Limb (tissue), 2 donors: Measurements from ENCODE around the gene DCAF5.
A peak's percentile ranks its signal among the peaks of the same experiment; 100 is the strongest.
"Not testable (repeated sequence)": the region's sequence is repeated elsewhere in the genome, so short reads cannot be mapped to it uniquely, and the experiment has no call there.

Experiments
- DNase-seq, 2 donors: peaks; one replicate each; pipeline ENCODE4 v3.0.0-alpha.2; 2016; ENCODE audit errors: extremely low spot score in 2 of 2

Gene DCAF5

DNA sequence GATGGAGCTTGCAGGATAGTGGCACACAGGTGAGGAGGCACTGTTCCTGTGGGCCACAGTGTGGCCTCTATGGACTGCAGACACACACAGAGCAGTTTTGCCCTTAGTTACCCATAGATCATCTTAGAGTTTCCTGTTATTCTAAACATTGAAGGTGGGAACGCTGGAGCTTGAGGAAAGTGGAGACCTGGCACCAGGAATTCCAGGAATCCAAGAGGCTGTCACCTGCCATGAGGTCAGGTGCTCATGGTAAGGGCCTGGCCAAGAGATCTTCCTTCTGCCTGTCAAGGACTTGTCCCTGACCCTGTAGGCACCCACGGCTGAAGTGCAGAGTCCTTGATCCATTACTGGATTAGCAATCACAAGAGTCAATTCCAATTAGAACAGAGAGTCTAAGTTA, 108.6 kb downstream of the DCAF5 start:
- DNase-seq: no peak

DNA sequence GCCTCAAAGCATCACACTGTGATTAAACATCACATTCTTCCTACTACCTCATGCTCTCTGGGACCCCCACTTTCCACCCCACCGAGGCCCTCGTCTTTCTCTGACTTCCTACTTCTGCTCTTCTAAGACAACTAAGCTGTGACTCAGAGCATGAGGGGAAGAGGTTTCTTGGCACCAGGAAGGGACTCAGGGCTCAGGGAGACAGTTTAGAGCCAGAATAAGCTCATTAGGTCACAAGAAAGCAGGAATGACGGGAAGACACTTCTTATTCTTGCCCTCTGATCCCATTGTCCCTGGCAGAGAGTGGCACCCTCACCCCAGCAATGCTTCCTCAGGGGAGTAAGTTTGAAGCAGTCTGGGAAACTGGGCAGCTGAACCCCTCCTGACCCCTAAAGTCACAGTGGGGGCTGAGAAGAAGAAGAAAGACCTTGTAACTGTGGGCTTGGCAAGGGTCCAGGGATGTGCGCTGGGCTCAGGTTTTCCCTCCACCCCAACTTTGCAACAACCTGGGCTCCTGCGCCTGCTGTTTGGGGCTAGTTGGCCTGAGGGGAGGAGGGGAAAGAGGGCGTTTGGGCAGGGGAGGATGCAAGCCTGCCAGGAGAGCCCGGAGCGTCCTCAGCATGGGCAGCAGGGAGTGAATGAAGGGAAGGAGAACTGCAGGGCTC, 109.2 kb downstream of the DCAF5 start:
- no peak for DNase-seq

DNA sequence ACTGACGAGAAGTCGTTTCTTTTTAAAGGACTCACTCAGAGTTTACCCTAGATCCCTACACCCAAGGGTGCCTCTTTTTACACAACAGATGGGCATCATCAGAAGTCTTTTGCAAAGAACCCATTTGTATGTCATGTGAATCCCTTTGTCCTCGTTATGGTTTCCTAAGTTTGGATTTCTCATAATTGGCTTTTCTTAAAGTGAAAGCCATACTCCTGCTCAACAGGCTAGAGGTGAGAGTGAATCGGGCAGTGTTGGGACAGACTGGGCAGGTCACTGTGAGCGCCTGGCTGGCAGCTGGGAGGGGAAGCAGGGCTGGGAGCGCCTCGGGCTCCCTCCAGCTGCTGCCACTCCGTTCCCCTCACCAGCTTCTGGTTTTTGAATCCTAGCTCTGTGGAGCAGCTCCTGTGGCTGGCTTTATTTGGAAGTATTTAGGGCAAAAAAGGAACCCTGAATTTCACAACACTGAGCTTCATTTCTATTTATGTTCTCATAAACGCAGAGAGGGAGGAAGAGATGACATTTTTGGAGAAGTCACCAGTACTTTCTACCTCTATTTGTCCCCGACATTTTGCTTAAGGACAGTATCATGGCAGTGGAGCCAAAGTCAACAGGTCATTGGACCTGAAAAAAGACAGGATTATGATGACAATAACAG, 110.0 kb downstream of the DCAF5 start:
- peak in 1 of 2 donors; percentile 44 for DNase-seq

DNA sequence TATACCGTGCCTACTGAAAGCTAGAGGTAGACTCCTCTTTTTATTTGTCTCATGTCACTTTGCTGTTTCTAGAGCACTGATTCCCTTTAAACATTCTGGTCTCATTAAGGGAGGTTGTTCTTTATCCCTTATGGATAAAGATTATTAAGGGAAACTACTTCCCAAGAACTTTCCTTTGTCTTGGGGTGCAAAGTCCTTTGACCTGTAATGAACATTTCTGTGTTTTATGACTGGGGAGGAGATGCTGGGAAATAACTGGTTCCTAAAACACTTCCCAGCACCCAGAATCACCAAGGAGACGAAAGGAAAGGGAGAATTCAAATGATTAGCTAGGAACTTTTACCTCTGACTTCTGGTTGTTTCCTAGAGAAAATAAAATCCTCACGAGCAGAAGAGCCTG, 110.6 kb downstream of the DCAF5 start:
- DNase-seq: no peak

DNA sequence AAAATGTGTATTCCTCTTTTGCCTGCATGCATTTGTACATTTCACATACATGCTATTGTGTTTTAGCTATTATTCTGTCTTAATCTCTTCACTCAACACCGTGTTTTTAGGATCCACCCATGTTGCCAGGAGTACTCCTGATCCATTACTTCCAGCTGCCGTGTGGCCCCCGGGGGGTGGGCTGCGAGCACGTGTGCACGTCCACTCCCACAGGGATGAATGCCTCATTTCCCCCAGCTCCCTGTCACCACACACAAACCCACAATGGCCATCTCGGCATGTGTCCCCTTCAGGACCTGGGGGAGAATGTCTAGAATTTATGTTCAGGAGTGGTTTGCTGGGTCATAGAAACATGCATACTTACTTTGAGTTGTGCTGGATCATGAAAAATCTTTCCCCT, 111.1 kb downstream of the DCAF5 start:
- DNase-seq: no peak

DNA sequence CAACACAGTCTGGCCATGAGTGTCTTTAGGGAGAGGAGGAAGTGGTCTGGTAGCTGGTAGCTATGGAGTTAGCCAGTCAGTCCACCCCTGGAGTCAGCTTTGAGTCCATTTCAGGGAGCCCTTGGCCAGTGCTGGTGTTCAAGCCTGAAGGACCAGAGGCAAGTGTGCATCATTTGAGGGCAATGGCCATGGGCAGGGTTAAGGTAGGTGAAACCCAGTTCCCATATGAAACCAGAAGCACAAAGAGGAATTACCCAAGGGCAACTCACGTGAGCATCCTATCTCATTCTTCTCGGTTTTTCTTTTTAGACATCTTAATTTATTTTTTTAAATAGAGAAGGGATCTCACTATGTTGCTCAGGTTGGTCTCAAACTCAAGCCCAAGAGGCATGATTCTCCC, 112.6 kb downstream of the DCAF5 start:
- DNase-seq: no peak

DNA sequence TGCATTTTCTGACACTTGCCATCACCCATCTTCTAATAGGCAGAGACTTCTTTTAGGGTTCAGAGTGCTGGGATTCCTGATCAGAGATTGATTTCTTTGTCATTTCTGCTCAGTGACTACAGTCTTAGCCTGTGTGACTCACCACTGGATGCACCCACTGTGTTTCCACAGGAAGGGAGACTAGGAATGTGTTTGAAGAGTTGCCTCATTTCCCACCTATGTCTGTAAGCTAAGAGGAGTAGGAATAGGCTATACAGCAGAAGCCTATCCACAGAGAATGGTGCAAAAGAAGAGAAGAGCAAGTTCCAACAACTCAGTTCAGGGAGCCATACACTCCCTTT, 113.7 kb downstream of the DCAF5 start:
- no peak for DNase-seq

DNA sequence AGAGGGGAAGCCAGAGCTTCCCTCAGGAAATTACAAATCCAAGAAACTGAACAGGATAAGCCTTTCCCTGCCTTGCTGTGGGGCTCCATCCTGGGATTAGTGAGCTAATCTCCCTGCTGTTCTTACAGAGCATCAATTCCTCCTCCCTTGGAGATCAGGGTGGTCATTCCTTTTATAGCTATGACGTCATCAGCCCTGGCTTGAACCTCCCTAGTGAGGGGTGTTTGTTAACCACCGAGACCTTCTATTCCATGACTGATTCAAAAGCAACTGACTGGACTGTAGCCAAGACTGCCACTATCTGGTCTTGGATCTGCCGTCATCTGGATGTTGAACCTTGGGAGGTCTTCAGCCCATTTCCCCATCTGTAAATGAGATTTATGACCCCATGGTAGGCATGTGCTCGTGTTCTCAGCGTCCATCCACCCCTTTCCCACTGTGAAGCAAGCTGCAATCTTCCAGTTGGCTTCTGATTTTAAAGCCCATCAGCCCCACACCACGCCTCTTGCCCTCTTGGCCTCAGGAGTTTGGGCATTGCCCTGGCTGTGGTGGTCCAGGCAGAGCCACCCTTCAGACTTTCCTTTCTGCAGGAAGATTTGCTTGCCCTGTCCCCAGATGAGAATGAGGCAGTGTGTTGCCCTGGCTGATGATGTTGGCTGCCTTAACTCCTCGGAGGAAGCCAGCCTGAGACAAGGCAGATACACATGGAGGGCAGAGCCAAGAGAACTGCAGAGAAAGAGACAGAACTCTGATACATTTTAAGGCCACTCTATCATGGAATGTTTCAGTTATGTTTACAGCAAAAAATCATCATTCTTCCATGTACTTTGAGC, 114.2 kb downstream of the DCAF5 start:
- DNase-seq: no peak

DNA sequence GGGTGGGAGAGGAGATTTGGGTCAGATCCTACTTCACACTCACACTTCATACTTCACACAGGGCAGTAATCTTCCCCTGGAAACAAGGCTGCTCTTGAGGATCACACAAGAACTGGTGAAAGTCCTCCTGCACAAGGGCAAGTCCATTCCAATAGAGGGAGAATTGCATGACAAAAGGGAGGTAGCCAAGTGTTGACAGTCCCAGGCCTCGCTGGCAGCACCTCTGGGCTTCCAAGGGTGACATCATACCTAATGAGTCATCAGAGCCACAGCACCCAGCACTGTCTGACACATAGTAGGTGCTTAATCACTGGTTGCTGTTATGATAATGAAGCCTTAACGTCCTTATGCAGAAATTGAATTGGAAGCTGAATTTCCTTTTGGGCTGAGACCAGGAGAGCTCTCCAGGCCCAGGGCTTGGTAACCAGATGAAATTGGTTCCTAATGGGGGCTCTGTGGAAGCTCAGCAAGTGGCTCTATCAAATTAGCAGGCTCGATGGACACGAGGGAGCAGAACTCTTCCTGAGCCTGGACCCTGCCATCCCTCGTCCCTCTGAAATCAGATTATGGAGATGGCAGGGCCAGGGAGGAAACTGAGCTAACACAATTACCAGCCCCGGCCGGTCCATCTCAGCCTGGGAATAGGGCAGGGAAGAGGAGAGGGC, 115.0 kb downstream of the DCAF5 start:
- DNase-seq: no peak

DNA sequence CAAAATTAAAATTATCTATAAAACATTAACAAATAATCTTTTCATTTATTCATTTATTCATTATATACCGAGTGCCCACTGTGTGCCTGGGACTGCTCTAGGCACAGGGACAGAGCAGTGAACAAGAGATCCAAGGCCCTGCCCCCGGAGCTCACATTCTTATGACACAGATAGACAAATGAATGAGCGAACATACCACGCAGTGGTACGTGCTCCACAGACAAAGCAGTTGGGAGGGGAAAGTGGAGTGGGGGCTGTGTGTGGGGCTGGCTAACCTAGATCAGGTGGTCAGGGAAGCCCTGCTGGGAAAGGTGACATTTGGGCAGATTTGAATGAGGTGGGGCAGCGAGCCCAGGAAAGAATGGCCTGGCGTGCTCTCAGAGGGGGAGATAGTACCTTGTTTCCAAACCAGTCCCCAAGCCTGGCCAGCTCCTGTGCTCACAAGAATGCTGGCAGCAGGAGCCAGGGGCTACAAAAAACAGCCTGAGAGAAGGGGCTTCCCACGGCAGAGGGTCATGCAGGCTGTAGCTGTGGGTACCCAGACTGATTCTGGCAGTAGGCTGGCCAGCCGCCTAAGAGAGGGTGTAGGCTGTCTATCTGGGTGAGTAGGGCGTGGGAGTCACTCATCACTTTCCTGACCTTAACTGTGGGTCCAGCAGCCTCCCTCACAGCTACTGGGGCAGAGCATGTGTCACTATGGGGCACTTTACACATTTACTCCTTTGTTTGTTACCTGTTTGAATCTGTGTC, 116.0 kb downstream of the DCAF5 start:
- DNase-seq: no peak

DNA sequence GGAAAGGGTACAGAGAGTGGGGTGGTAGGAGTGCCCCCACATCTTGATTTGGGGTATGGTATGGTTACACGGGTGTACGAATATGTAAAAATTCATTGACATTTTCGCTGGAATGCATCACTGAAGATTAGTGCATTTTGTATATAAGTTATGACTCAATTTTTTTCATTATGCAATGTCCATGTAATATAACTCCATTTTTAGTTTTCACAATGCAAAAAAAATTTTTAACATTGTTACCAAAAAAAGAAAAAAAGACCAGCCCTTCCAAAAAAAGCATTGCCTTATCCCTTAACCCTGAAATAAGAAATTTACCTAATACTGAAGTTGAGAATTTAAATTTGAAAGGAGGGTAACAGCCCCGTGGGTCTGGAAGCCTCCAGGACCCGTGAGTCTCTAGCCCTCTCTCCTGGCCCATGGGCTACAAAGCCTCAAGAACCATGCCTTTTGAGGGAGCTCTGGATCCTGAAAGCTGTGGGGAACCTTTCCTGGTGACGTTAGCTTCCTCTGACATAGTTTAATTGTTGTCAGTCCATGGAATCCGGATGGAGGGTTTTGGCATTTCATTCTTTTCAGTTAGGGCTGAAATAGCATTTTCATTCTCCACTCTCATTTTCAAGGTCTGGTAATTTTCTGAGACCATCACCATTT, 118.2 kb downstream of the DCAF5 start:
- DNase-seq: no peak

DNA sequence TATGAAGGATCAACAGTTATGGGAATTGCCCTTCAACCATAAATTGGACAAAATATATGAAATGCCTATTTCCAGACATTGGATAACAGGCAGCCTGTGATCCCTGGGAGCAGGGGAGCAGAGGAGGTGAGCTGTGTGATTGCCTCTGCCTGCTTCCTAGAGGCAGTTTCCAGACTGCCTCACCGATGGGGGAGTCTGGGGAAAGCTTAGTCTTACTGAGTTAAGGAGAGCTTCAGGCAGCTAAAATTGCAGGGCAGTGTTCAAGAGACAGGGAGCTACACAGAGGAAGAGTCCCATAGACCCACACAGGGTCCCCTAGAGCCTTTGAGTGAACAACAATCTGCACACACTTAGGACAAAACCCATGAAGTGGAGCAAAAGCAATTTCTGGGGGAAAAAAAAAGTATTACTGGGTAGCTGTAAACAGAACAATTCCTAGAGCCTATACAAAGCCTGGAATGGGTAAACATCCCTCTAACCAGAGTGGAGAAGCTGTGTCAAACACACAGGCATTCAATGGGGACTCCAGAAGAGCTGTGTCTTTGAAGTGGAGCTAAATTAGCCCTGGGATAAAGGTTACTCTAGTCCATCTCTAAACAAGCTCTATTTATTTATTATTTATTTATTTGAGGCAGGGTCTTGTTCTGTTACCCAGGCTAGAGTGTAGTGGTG, 125.5 kb downstream of the DCAF5 start:
- no peak for DNase-seq

DNA sequence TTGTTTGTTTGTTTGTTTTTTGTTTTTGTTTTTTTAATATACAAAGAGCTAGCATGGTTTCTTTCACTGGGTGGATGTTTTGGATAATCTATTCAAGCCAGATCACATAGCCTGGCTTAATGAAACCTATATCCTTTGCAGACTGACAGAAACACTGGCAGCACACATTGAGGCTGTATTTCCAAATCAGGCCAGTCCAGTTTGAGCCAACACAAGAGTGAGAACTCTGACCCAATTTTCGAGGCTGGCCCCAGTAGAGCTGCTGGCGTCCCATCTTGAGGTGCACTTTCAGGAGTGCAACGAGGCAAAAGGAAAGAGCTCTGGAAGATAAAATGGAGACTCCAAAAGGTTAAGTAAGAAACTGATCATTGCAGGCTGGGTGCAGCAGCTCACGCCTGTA, 129.9 kb downstream of the DCAF5 start:
- DNase-seq: no peak

DNA sequence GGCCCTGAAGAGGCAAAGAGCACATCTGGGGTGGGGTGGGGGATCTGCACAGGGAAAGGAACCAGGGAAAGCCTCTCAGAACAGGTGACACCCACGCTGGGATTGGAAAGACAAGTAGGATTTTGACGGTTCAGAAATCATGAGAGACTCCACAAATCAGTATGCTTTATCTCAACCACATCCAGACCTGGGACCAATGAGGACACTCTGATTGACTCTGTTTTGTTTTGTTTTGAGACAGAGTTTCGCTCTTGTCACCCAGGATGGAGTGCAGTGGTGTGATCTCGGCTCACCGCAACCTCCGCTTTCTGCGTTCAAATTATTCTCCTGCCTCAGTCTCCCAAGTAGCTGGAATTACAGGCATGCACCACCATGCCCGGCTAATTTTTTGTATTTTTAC, 130.8 kb downstream of the DCAF5 start:
- DNase-seq: not testable (repeated sequence)

DNA sequence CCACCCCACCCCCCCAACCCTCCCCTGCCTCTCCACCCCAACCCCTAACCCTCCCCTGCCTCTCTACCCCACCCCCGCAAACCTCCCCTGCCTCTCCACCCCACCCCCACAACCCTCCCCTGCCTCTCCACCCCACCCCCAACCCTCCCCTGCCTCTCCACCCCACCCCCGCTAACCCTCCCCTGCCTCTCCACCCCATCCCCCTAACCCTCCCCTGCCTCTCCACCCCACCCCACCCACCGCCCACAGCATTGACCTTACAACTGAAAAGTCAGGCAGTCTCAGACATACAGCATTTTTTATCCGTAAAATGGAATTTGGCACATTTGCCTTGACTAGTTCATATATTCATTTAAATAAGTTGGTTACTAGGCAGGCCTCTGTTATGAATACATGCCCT, 135.2 kb downstream of the DCAF5 start:
- no peak for DNase-seq

DNA sequence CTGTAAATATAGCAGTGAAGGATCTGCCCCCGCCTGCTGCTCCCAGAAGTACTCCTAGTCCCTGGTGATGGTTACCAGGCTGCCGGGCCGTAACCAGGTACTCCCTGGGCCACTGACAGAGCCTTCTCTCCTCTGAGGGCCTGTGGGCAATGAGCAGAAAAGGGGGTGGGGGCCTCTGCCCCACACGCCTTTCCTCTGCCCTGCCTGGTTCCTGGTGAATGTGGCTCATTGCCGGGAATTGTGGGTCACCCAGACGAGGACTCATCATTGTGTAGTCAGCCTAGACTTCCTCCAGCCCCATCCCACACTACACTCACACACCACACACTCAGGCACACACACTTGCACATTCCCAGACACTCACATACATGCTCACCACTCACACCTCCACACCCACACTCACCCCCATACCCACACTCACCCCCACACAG, 138.1 kb downstream of the DCAF5 start:
- no peak for DNase-seq

DNA sequence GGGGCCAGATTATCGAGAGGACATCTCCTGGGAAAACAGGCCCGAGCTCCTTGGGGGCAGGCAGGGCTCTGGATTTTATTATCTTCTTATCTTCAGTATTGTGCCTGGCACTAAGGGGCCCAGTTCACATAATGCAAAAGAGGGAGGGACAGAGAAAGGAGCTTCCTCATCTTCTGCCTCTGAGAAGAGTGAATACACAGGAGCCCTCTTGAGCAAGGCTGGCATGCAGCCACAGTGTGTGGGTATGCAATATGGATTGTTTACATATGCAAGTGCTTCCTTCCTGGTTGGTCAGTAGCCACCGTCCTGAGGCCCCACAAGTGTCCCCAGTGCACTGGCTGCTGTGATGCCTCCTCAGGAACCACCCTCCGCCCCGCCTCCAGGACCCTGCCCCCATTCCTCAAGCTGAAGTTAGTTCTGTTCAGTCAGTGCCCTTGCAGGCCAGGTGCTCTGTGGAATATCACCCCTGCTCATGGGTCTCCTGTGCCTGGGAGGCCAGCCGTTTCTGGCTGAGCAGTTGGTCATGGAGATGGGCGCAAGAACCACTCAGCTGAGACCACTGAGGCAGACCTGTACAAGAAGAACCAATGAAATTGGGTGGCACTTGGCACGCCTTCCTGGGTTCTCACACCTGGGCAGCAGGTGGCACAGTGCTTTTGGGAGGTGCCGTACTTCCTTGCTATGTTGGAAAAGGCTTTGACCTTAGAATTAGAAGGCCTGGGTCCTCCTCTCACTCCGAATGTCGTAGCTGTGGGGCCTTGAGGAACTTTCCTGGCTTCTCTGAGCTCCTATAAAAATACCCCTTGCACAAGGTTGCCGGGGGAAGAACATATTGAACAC, 138.8 kb downstream of the DCAF5 start:
- DNase-seq: peak in 1 of 2 donors; percentile 21

DNA sequence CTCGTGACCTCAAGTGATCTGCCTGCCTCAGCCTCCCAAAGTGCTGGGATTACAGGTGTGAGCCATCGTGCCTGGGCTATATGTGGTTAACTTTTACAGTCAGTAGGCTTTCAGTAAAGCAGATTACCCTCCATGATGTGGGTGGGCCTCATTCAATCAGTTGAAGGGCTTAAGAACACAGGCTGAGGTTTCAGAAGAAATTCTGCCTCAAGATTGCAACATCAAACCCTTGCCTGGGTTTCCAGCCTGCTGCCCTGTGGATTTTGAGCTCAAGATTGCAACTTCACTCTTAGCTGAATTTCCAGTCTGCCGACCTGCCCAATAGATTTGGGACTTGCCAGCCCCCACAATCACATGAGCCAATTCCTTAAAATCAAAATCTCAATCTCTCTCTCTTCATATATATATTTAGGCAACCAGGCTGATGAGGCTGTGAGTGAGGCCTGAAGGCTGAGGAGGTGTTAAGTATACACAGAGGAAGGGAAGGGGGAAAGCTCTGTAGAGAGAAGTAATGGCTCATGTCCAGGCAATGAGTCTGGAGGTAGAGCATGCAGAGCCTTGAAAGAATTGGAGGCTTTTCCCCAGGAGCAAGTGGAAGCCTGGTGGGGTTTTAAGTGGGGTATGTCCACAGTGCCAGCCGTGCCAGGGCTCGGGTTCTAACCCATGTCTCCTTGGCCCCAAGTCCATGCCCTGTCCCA, 140.5 kb downstream of the DCAF5 start:
- no peak for DNase-seq

DNA sequence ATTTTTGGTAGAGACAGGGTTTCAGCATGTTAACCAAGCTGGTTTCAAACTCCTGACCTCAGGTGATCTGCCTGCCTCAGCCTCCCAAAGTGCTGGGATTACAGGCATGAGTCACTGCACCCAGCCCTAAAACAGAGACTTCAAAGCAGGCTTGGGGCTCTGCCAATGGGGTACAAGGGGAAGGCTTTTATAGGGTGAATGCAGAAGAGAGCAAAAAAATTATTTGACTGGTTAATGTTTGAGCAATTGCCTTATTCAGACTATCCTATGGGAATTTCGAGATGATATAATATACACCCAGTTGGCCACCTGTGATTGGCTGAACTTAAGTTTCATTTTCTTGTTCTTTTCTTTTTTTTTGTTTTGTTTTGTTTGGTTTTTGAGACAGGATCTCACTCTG, 142.3 kb downstream of the DCAF5 start:
- DNase-seq: no peak
